Panc1 (cell line): ENCODE results near the gene CNNM4.

Experiments
- CTCF ChIP-seq: fragments of 450-650 bp; IDR thresholded peaks from 2 replicates; pipeline ENCODE4 v1.5.1; 2017; ENCODE audit warnings: mild to moderate bottlenecking
- POLR2AphosphoS5 ChIP-seq: IDR thresholded peaks from 2 replicates; pipeline ENCODE4 v1.6.1; 2012; ENCODE audit warnings: mild to moderate bottlenecking, low read depth, low read length, moderate library complexity
- REST ChIP-seq, 2 experiments: IDR thresholded peaks; 2 replicates each; pipeline ENCODE4 v1.6.1; 2011 to 2012; ENCODE audit warnings: low read depth in 2 of 2, control low read depth in 1 of 2, low read length in 1 of 2, mild to moderate bottlenecking in 1 of 2, moderate library complexity in 1 of 2; ENCODE audit not compliant: insufficient read depth in 1 of 2

- TF ChIP-seq POLR2AphosphoS5 (no peak), CTCF (no peak), REST (IDR thresholded peaks at IDR 0.05; ENCODE audit: insufficient read depth in 1 of 2, low read depth in 2 of 2, low read length in 1 of 2) (no peak)
Observed at GRCh38 chr2:96789245-96789617, 28.5 kb downstream of the CNNM4 start.
